IMR-90 (cell line): ENCODE data around the gene UBASH3A. TPM values are rescaled to one million over a fixed set of nuclear protein-coding genes. Genes with fewer than 3 reads are reported as not detected.

ENCODE experiments used
- ATAC-seq: fragments of 200-7000 bp; cut with Tn5 transposase; 2 replicates; pipeline ENCODE4 v1.9.1; 2020; ENCODE audit warnings: low read depth, mild to moderate bottlenecking, moderate library complexity
- BruUV-seq: library from RNA; stranded (reverse); fragments of 400-500 nt; replicated peaks from 2 replicates; lab custom pipeline; 2021; lab: Mats Ljungman, UMichigan
- CTCF ChIA-PET: fragments of 300-600 bp; formaldehyde crosslinking; extraction: SDS; loops from one replicate; lab custom pipeline; 2021; ENCODE audit warnings: antibody characterized with exemption; lab: Yijun Ruan, JAX
- POLR2A ChIA-PET: fragments of 300-600 bp; sonication (Branson Sonifier 250); formaldehyde crosslinking; loops from one replicate; lab custom pipeline; 2022; ENCODE audit warnings: antibody characterized with exemption; ENCODE audit not compliant: unreplicated experiment; lab: Charles Lee
- DNase-seq: peaks from one replicate; pipeline ENCODE4 v3.0.0; 2013
- H2AFZ ChIP-seq: replicated peaks from 2 replicates; pipeline ENCODE3; 2013; ENCODE audit warnings: low read length, mild to moderate bottlenecking; ENCODE audit not compliant: poor library complexity
- H2AK5ac ChIP-seq: 2 replicates; pipeline ENCODE4 v1.6.1; 2013; ENCODE audit warnings: low read depth, low read length, inconsistent platforms
- H2AK9ac ChIP-seq: replicated peaks from 2 replicates; pipeline ENCODE3; 2013; ENCODE audit warnings: mild to moderate bottlenecking, low read depth, low read length, moderate library complexity; ENCODE audit not compliant: poor library complexity
- H2BK120ac ChIP-seq: 2 replicates; pipeline ENCODE4 v1.6.1; 2013; ENCODE audit warnings: low read depth, low read length, inconsistent platforms
- H2BK15ac ChIP-seq: 3 replicates; pipeline ENCODE4 v1.6.1; 2013; ENCODE audit warnings: low read depth, low read length, inconsistent platforms
- H2BK20ac ChIP-seq: 2 replicates; pipeline ENCODE4 v1.6.1; 2013; ENCODE audit warnings: low read depth, mild to moderate bottlenecking, inconsistent platforms, low read length, moderate library complexity
- H2BK5ac ChIP-seq: 2 replicates; pipeline ENCODE4 v1.6.1; 2013; ENCODE audit warnings: mild to moderate bottlenecking, low read depth, low read length, inconsistent platforms; ENCODE audit not compliant: poor library complexity, severe bottlenecking
- H3K14ac ChIP-seq: replicated peaks from 2 replicates; pipeline ENCODE4 v1.6.1; 2013; ENCODE audit warnings: low read depth, low read length, inconsistent platforms
- H3K18ac ChIP-seq: 2 replicates; pipeline ENCODE4 v1.6.1; 2013; ENCODE audit warnings: low read depth, low read length, control low read depth
- H3K23ac ChIP-seq: 2 replicates; pipeline ENCODE4 v1.6.1; 2013; ENCODE audit warnings: low read depth, low read length, inconsistent platforms
- H3K27ac ChIP-seq: 2 replicates; pipeline ENCODE4 v1.5.1; 2013; ENCODE audit warnings: mild to moderate bottlenecking, control low read depth, low read length; ENCODE audit not compliant: insufficient read depth
- H3K27me3 ChIP-seq: 2 replicates; pipeline ENCODE4 v1.6.1; 2013; ENCODE audit warnings: low read length; ENCODE audit not compliant: control insufficient read depth, insufficient read depth
- H3K36me3 ChIP-seq: 2 replicates; pipeline ENCODE4 v1.6.1; 2013; ENCODE audit warnings: low read length, mixed read lengths; ENCODE audit not compliant: control insufficient read depth, insufficient read depth
- H3K4ac ChIP-seq: 2 replicates; pipeline ENCODE4 v1.6.1; 2013; ENCODE audit warnings: low read depth, low read length, inconsistent platforms
- H3K4me1 ChIP-seq: 2 replicates; pipeline ENCODE4 v1.6.1; 2013; ENCODE audit warnings: low read length, mixed read lengths; ENCODE audit not compliant: control insufficient read depth, insufficient read depth
- H3K4me2 ChIP-seq: 2 replicates; pipeline ENCODE4 v1.6.1; 2013; ENCODE audit warnings: low read depth, mild to moderate bottlenecking, control low read depth, low read length, moderate library complexity
- H3K4me3 ChIP-seq: 2 replicates; pipeline ENCODE4 v1.5.1; 2013; ENCODE audit warnings: low read depth, mild to moderate bottlenecking, control low read depth, low read length, moderate library complexity; ENCODE audit not compliant: insufficient read depth
- H3K56ac ChIP-seq: 2 replicates; pipeline ENCODE4 v1.6.1; 2013; ENCODE audit warnings: low read length, inconsistent platforms; ENCODE audit not compliant: insufficient read depth; ENCODE audit errors: extremely low read depth
- H3K79me1 ChIP-seq, 2 experiments: 2 replicates each; pipeline ENCODE4 v1.6.1; 2013; ENCODE audit warnings: low read length in 2 of 2, inconsistent platforms in 1 of 2, low read depth in 1 of 2
- H3K9ac ChIP-seq: 2 replicates; pipeline ENCODE4 v1.6.1; 2013; ENCODE audit warnings: low read depth, low read length, control low read depth
- H3K9me1 ChIP-seq: 2 replicates; pipeline ENCODE4 v1.6.1; 2013; ENCODE audit warnings: low read length, inconsistent platforms; ENCODE audit not compliant: insufficient read depth
- H3K9me3 ChIP-seq: 2 replicates; pipeline ENCODE4 v1.6.1; 2013; ENCODE audit warnings: low read length; ENCODE audit not compliant: control insufficient read depth, insufficient read depth
- H4K20me1 ChIP-seq: 2 replicates; pipeline ENCODE4 v1.6.1; 2013; ENCODE audit warnings: low read length, inconsistent platforms; ENCODE audit not compliant: insufficient read depth
- H4K5ac ChIP-seq: 2 replicates; pipeline ENCODE4 v1.6.1; 2013; ENCODE audit warnings: mild to moderate bottlenecking, low read depth, low read length, control low read depth
- H4K8ac ChIP-seq, 2 experiments: 2 replicates each; pipeline ENCODE4 v1.6.1; 2013; ENCODE audit warnings: low read depth in 2 of 2, low read length in 2 of 2, control low read depth in 1 of 2, inconsistent platforms in 1 of 2
- H4K91ac ChIP-seq: 2 replicates; pipeline ENCODE4 v1.6.1; 2013; ENCODE audit warnings: low read depth, low read length, inconsistent platforms; ENCODE audit not compliant: insufficient read depth
- BHLHE40 ChIP-seq: fragments of 150-350 bp; IDR thresholded peaks from 2 replicates; pipeline ENCODE4 v1.6.1; 2016; ENCODE audit warnings: mild to moderate bottlenecking, low read depth, low read length
- CEBPB ChIP-seq: IDR thresholded peaks from 2 replicates; pipeline ENCODE4 v1.6.1; 2012; ENCODE audit warnings: low read depth, low read length, improper control_type of control experiment
- CHD1 ChIP-seq: IDR thresholded peaks from 2 replicates; pipeline ENCODE4 v1.6.1; 2012; ENCODE audit warnings: low read depth, low read length, improper control_type of control experiment
- CTCF ChIP-seq: conservative IDR thresholded peaks from 2 replicates; pipeline ENCODE4 v1.5.1; 2012; ENCODE audit warnings: mild to moderate bottlenecking, low read depth, low read length, improper control_type of control experiment
- ELK1 ChIP-seq: fragments of 150-350 bp; IDR thresholded peaks from 2 replicates; pipeline ENCODE4 v1.6.1; 2016; ENCODE audit warnings: low read depth, mild to moderate bottlenecking, low read length, moderate library complexity, borderline replicate concordance
- FOS ChIP-seq: fragments of 150-350 bp; IDR thresholded peaks from 2 replicates; pipeline ENCODE4 v1.6.1; 2016; ENCODE audit warnings: low read depth, low read length
- MAFK ChIP-seq: IDR thresholded peaks from 2 replicates; pipeline ENCODE4 v1.6.1; 2012; ENCODE audit warnings: low read depth, low read length, improper control_type of control experiment
- MAZ ChIP-seq: IDR thresholded peaks from 2 replicates; pipeline ENCODE4 v1.6.1; 2012; ENCODE audit warnings: low read depth, mild to moderate bottlenecking, low read length, improper control_type of control experiment, moderate library complexity, borderline replicate concordance
- MXI1 ChIP-seq: IDR thresholded peaks from 2 replicates; pipeline ENCODE4 v1.6.1; 2012; ENCODE audit warnings: low read depth, mild to moderate bottlenecking, low read length, moderate library complexity, borderline replicate concordance
- NFE2L2 ChIP-seq: fragments of 150-350 bp; IDR thresholded peaks from 2 replicates; pipeline ENCODE4 v1.6.1; 2016; ENCODE audit warnings: low read depth, mild to moderate bottlenecking, low read length
- POLR2A ChIP-seq: IDR thresholded peaks from 2 replicates; pipeline ENCODE4 v1.6.1; 2012; ENCODE audit warnings: mild to moderate bottlenecking, low read depth, low read length
- RAD21 ChIP-seq: IDR thresholded peaks from 2 replicates; pipeline ENCODE4 v1.6.1; 2012; ENCODE audit warnings: low read length, improper control_type of control experiment
- RCOR1 ChIP-seq: IDR thresholded peaks from 2 replicates; pipeline ENCODE4 v1.6.1; 2012; ENCODE audit warnings: mild to moderate bottlenecking, low read length, improper control_type of control experiment; ENCODE audit not compliant: insufficient replicate concordance
- RFX5 ChIP-seq: IDR thresholded peaks from 2 replicates; pipeline ENCODE4 v1.8.0; 2012; ENCODE audit warnings: low read depth, mild to moderate bottlenecking, low read length, moderate library complexity
- SMC3 ChIP-seq: fragments of 150-350 bp; IDR thresholded peaks from 2 replicates; pipeline ENCODE4 v1.6.1; 2016; ENCODE audit warnings: low read depth, mild to moderate bottlenecking, antibody characterized with exemption, low read length, moderate library complexity
- USF2 ChIP-seq: fragments of 150-350 bp; IDR thresholded peaks from 2 replicates; pipeline ENCODE4 v1.6.1; 2017; ENCODE audit warnings: mild to moderate bottlenecking, antibody characterized with exemption, low read length, low read depth
- WGBS, 2 experiments: methylation state at CpG; one replicate each; pipeline versions ENCODE4 v1.1.5 to v1.1.7; 2013; ENCODE audit warnings: missing lambda C conversion rate in 2 of 2; ENCODE audit not compliant: insufficient read length in 1 of 2; ENCODE audit errors: extremely low coverage in 2 of 2; 5-methylcytosine and 5-hydroxymethylcytosine counted together
- dilution Hi-C: fragments of 300-500 bp; cut with HindIII; formaldehyde crosslinking; loops from one replicate; pipeline ENCODE4 v1.14.3; 2018; ENCODE audit warnings: low sequenced_read_pairs; ENCODE audit not compliant: unreplicated experiment
- in situ Hi-C: fragments of 300-500 bp; cut with MboI; formaldehyde crosslinking; loops from 3 replicates; pipeline ENCODE4 v1.14.3; 2019; ENCODE audit warnings: low sequenced_read_pairs, inconsistent platforms, mixed read lengths
- intact Hi-C: fragments of 100-400 bp; cut with micrococcal nuclease; formaldehyde crosslinking; loops from 2 replicates; pipeline ENCODE4 v1.10.0; 2022
- polyA plus RNA-seq, 3 experiments: library from polyadenylated mRNA; depleted of rRNA; stranded (reverse); fragments of >200 nt; gene quantifications; 2 replicates each; pipeline ENCODE4 v1.2.3, GENCODE V29; 2012; ENCODE audit warnings: low replicate concordance in 1 of 3
- total RNA-seq: library from RNA; depleted of rRNA; stranded (reverse); fragments of >200 nt; gene quantifications from 2 replicates; pipeline ENCODE4 v1.2.3, GENCODE V29; 2012

The UBASH3A gene
- total and polyA plus RNA-seq, 2 of the 4 experiments (the other 2 are of a cell fraction) = not detected

DNA sequence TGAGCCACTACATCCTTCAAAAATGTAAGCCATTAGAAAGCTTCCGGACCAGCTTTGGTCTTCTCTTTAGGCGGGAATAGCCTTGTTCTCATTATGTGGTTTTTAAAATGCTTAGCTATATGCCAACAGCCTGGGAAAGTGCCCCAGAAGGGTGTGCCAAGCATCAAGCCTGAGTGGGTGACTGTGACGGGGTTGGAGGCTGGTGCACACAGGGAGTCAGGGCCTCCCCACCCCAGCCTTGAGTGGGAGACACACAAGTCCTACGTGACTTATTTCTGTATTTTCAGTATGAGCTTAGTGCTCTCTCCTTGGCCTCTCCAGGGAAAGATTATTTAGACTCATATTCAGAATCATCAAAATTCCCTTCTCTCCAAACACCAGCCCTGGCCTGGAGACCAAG lies 9.8 kb downstream of the UBASH3A start:
- ATAC-seq (no peak), DNase-seq (no peak)
- no peak overlapping the region for H2BK120ac ChIP-seq
- no peak for TF ChIP-seq MXI1
- TF ChIP-seq RFX5 = no peak
- TF ChIP-seq USF2 = no peak
- TF ChIP-seq CTCF = no peak
- TF ChIP-seq FOS = no peak
- no peak for TF ChIP-seq RCOR1
- TF ChIP-seq POLR2A = no peak
- TF ChIP-seq MAZ = no peak
- no peak for TF ChIP-seq RAD21
- no peak for TF ChIP-seq ELK1
- TF ChIP-seq SMC3 = no peak
- TF ChIP-seq NFE2L2 = no peak
- no peak for TF ChIP-seq BHLHE40
- TF ChIP-seq CHD1 = no peak
- no peak for TF ChIP-seq MAFK
- no peak for TF ChIP-seq CEBPB
- peaks cover 18% of the 10 kb centered on the region; the same call in 1 of the 2 replicates for H3K27me3 ChIP-seq
- ChIA-PET POLR2A (no interaction called here), CTCF (no interaction called here)
- WGBS, 2 experiments = 80% methylated on average over 1 of the region's 4 CpGs; no CpG with 5 or more reads in 1 of the 2 experiments
- dilution Hi-C loops (no loop called here), intact Hi-C loops (no loop called here), in situ Hi-C loops (no loop called here)
- H3K4me3 ChIP-seq = no peak overlapping the region
- no peak overlapping the region for H4K5ac ChIP-seq
- no peak overlapping the region for H3K14ac ChIP-seq
- H2AK9ac ChIP-seq = no peak overlapping the region
- H4K8ac ChIP-seq = no peak overlapping the region
- H4K20me1 ChIP-seq = no peaks in the 10 kb centered on the region
- H2BK20ac ChIP-seq = no peak overlapping the region
- no peak overlapping the region for H3K27ac ChIP-seq
- H3K18ac ChIP-seq = no peak overlapping the region
- H4K91ac ChIP-seq = no peak overlapping the region
- no peaks in the 10 kb centered on the region for H3K9me1 ChIP-seq
- no peak overlapping the region for H3K4me2 ChIP-seq
- no peak overlapping the region for H3K56ac ChIP-seq
- H3K9ac ChIP-seq = no peak overlapping the region
- no peaks in the 10 kb centered on the region for H3K79me1 ChIP-seq
- H3K4me1 ChIP-seq = peaks cover 5% of the 10 kb centered on the region; the same call in 1 of the 2 replicates
- H2AK5ac ChIP-seq = no peak overlapping the region
- no peak overlapping the region for H2BK15ac ChIP-seq
- H2BK5ac ChIP-seq = no peak overlapping the region
- no peak overlapping the region for H3K4ac ChIP-seq
- H3K9me3 ChIP-seq = no peaks in the 10 kb centered on the region
- no TSS peak for BruUV-seq
- no peak overlapping the region for H2AFZ ChIP-seq
- H3K23ac ChIP-seq = no peak overlapping the region
- no peaks in the 10 kb centered on the region for H3K36me3 ChIP-seq
